ENCODE results near the gene HNRNPC. TPM values are rescaled to one million over a fixed set of nuclear protein-coding genes. Genes with fewer than 3 reads are reported as not detected.
"Not testable (repeated sequence)": the region's sequence is repeated elsewhere in the genome, so short reads cannot be mapped to it uniquely, and the experiment has no call there.

HNRNPC gene
- total RNA-seq, 1 donor from 2014 or later: 424 TPM

GRCh38 chr14:21219120-21219519 lies 50.1 kb downstream of the HNRNPC start:
- Mint-ChIP-seq H3K36me3 (ENCODE audit: unreplicated experiment) (peaks cover 58% of the 10 kb centered on the region), H3K27me3 (ENCODE audit: unreplicated experiment) (no peaks in the 10 kb centered on the region), H3K9me3 (ENCODE audit: unreplicated experiment) (no peaks in the 10 kb centered on the region), H3K4me3 (ENCODE audit: unreplicated experiment) (no peak overlapping the region), H3K4me1 (ENCODE audit: unreplicated experiment) (peaks cover 51% of the 10 kb centered on the region), H3K27ac (ENCODE audit: unreplicated experiment) (peak overlapping the region; percentile 81)
- no peak for TF ChIP-seq CTCF (IDR thresholded peaks at IDR 0.05)
- DNase-seq (ENCODE audit: extremely low spot score, unreplicated experiment): no peak

- H3K4me1 Mint-ChIP-seq (ENCODE audit: unreplicated experiment): peaks cover 37% of the 10 kb centered on the region
- TF ChIP-seq CTCF (IDR thresholded peaks at IDR 0.05): no peak
- no peak overlapping the region for H3K4me3 Mint-ChIP-seq (ENCODE audit: unreplicated experiment)
- no peak for DNase-seq (ENCODE audit: extremely low spot score, unreplicated experiment)
- peak overlapping the region; percentile 4 for H3K27ac Mint-ChIP-seq (ENCODE audit: unreplicated experiment)
- peaks cover 60% of the 10 kb centered on the region for H3K36me3 Mint-ChIP-seq (ENCODE audit: unreplicated experiment)
- H3K27me3 Mint-ChIP-seq (ENCODE audit: unreplicated experiment): no peaks in the 10 kb centered on the region
- H3K9me3 Mint-ChIP-seq (ENCODE audit: unreplicated experiment): no peaks in the 10 kb centered on the region
Measured at GRCh38 chr14:21215879-21216251, 53.4 kb downstream of the HNRNPC start.

- no peak for DNase-seq (ENCODE audit: extremely low spot score, unreplicated experiment)
- H3K27me3 Mint-ChIP-seq (ENCODE audit: unreplicated experiment): no peaks in the 10 kb centered on the region
- peak overlapping the region; percentile 4 for H3K27ac Mint-ChIP-seq (ENCODE audit: unreplicated experiment)
- H3K4me3 Mint-ChIP-seq (ENCODE audit: unreplicated experiment): no peak overlapping the region
- H3K36me3 Mint-ChIP-seq (ENCODE audit: unreplicated experiment): peaks cover 61% of the 10 kb centered on the region
- H3K9me3 Mint-ChIP-seq (ENCODE audit: unreplicated experiment): no peaks in the 10 kb centered on the region
- no peak for TF ChIP-seq CTCF (IDR thresholded peaks at IDR 0.05)
- peaks cover 35% of the 10 kb centered on the region for H3K4me1 Mint-ChIP-seq (ENCODE audit: unreplicated experiment)
Measured at GRCh38 chr14:21215130-21215878, 53.9 kb downstream of the HNRNPC start.

- TF ChIP-seq CTCF (IDR thresholded peaks at IDR 0.05): no peak
- Mint-ChIP-seq H3K27ac (ENCODE audit: unreplicated experiment) (no peak overlapping the region), H3K4me3 (ENCODE audit: unreplicated experiment) (no peak overlapping the region)
Measured at GRCh38 chr14:21213652-21214051, 55.6 kb downstream of the HNRNPC start.

GRCh38 chr14:21212824-21213223 lies 56.4 kb downstream of the HNRNPC start:
- DNase-seq (ENCODE audit: extremely low spot score, unreplicated experiment); H3K9me3 Mint-ChIP-seq (ENCODE audit: unreplicated experiment); H3K27me3 Mint-ChIP-seq (ENCODE audit: unreplicated experiment); H3K4me3 Mint-ChIP-seq (ENCODE audit: unreplicated experiment): not testable (repeated sequence)
- Mint-ChIP-seq H3K36me3 (ENCODE audit: unreplicated experiment) (peaks cover 74% of the 10 kb centered on the region), H3K27ac (ENCODE audit: unreplicated experiment) (peak overlapping the region; percentile 7), H3K4me1 (ENCODE audit: unreplicated experiment) (peaks cover 18% of the 10 kb centered on the region)

More at GRCh38 chr14:21213652-21214051, 55.6 kb downstream of the HNRNPC start:
- peaks cover 23% of the 10 kb centered on the region for H3K4me1 Mint-ChIP-seq (ENCODE audit: unreplicated experiment)
- no peaks in the 10 kb centered on the region for H3K9me3 Mint-ChIP-seq (ENCODE audit: unreplicated experiment)
- no peak for DNase-seq (ENCODE audit: extremely low spot score, unreplicated experiment)
- H3K36me3 Mint-ChIP-seq (ENCODE audit: unreplicated experiment): peaks cover 66% of the 10 kb centered on the region
- no peaks in the 10 kb centered on the region for H3K27me3 Mint-ChIP-seq (ENCODE audit: unreplicated experiment)
